Measurements from ENCODE around the gene KIRREL1. TPM values are rescaled to one million over a fixed set of nuclear protein-coding genes. Genes with fewer than 3 reads are reported as not detected.
A peak's percentile ranks its signal among the peaks of the same experiment; 100 is the strongest.

KIRREL1 gene
- total RNA-seq, 1 experiment from 2014 or later: 79.9 TPM

DNA sequence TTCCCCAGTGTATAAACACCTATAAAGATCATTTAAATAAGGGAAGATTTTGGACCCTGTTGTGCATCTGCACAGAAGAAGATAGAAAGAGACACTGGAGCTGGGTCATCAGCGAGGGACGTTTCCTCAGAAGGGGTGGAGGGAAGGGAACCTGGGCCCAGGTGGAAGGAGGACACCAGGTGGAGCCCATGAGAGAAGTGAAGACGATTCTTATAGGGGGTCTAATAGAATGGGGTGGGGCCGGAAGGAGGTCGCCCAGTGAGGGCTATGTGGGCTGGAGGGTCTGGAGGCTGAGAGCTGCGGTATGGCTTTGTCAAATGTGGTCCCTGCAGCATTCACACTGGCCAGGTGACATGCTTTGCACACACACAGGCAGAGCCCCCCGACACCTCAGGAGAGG lies 13.7 kb downstream of the KIRREL1 start:
- no peak for DNase-seq (ENCODE audit: low read depth)

DNA sequence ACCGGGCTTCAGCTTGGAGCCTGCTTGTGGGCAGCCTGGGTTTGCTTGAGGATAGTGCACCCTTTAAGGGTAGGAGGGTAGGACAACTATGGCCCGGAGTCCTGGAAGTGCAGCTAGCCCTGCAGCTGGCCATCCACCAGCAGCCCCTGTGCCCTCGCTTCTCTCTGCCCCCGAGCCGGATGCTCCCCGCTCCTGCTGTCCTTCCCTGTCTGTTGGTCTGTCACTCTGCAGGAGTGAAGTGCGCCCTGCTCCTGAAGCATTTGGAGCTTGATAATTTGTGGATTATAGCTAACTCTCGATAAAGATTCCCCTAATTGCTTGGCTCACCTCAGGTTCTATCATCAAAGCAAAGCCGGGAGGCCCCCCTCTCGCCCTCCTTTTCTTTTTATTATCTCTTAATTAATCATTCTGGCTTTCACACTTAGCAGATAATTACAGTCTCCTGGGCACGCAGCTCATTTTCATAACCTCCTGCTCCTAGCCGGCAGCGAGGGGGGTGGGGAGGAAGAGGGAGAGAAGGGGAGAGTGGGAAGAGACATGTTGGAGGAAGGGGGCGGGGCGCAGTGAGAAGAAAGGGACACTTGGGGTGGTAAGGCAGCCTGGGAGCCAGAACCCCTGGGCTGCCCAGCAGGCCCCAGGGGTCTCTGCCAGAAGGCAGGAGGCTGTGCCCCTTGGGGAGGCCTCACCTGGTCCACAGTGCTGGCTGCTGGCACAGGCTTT lies 14.4 kb downstream of the KIRREL1 start:
- DNase-seq (ENCODE audit: low read depth): no peak

DNA sequence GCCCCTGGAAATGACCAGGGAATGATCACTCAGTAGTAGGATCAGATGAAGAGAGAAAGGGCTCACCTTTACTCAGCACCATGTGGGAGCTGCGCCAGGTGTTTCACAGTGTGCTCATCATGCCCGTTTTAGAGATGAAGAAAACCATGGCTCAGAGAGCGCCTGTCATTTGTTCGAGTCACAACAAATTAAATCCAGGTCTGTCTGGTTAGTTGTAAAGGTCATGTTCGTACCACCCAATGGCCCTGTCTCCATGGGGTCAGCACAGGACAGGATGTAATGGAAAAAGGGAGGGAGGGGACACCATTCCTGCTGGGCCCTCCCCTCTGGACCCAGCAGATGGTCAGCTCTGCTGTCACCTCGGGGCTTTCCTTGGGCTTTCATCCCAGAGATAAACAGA lies 15.2 kb downstream of the KIRREL1 start:
- no peak for DNase-seq (ENCODE audit: low read depth)

DNA sequence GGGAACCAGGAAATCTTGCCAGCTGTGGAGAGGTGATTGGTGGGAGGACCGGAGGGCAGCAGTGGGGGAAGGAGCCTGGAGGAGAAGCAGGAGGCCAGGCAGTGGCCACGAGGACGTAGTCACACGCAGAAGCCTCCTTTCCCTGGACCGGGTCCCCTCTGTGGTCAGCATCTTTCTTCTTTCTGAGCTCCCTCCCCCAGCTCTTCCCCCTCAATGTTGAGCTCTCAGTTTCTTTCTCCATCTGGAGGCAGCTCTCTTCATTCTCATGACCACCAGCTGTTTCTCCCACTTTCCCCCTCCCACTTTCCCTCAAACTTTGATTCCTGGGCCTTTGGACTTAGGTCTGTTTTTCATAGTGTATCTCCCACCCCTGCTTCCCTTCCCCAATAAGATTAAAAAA lies 18.3 kb downstream of the KIRREL1 start:
- no peak for DNase-seq (ENCODE audit: low read depth)

DNA sequence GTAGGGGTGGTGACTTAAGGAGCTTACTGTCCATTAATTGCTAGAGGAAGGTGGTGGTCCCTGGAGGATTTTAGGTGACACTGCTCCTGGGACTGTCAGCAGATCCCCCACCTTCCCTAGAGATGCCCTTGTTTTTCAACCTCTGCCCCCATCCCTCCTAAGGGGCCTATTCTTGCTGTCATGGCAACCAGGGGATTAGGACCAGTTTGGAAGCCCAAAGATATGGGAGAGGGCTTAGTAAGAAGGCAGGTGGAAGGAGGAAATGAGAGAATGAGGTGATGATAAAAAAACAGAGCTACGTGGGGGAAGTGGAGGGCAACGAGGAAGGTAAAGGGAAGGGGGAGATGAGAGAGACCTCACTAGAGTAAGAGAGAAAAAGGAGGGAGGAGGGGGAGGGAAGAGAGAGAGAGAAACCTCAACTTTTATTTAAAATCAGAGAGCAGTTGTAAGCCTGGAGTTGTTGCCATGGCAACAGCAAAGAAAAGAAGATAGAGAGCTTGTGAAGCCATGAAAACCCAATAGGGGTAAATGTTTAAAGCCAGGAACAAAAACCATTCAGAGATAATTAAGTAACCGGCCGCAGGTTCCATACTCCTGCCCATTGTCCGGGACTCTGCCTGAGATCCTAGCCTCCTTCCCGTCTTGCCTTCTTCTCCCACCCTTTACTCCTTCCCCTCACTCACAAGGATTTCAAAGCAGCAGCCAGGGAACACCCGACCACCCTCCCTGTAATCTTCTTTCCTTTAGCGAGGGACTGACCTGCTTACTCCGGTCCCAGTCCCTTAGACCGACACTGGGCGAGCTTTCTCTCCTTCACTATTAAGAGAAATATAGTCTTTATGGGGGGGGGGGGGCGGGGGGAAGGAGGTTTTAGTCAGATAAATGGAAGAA lies 20.6 kb downstream of the KIRREL1 start:
- DNase-seq (ENCODE audit: low read depth): peak; percentile 39

DNA sequence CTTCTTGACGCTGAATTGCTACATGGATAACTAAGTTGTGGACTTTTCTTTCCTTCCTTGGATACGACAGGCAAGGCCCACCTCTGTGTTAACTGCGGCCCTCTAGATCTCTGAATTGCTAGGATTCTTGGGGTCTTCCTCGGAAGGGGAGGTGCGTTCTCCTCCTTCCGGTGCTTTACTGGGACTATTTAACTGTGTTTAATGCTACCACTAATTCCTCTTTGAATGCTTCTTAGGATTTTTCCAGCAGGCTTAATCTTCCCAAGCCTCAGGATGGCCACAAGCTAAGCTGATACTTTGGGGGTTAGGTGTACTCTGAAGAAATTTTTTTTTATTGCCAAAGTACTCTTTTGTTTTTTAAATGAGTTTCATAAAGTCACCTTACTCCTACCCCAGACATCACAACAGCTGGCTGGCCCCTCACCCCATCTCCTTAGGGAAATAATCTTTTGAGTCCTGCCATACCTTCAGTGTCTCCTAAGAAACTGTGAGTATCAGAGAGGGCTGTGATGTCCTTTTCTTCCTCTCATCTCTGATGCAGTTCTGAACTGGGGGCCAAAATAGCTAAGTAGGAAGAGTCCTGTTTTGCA lies 21.4 kb downstream of the KIRREL1 start:
- DNase-seq (ENCODE audit: low read depth): no peak

DNA sequence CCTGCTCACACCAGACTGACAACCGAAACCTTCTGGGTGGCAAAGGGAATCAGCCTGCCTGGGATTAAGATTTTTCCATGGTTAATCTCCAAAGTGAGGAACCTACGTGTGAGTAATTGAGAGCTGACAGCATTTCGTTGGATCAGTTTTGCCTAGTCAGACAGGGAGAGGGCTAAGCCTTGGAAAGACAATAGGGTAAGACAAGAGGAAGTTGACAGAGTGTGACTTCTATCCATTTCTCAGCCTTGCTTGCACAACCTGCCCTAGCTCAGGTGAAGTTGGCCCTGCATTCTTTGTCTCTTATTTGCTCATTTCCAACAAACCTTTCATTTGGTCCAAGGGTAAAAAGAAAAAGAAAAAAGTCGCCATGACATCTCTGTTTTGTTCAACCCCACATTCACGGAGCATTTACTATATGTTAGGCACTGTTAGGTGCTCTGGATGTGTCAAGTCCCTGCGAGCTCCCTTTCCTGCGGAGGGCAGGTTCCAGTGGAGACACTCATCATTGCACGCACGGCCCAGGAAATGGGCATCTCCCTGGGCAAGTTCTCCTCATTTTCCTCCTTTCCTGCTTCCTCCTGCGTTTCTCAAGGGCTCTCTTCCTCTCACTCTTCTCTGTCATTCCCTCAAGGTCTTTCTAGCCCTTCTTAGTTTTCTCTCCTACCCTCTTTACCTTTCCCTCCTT lies 23.3 kb downstream of the KIRREL1 start:
- DNase-seq (ENCODE audit: low read depth): no peak

DNA sequence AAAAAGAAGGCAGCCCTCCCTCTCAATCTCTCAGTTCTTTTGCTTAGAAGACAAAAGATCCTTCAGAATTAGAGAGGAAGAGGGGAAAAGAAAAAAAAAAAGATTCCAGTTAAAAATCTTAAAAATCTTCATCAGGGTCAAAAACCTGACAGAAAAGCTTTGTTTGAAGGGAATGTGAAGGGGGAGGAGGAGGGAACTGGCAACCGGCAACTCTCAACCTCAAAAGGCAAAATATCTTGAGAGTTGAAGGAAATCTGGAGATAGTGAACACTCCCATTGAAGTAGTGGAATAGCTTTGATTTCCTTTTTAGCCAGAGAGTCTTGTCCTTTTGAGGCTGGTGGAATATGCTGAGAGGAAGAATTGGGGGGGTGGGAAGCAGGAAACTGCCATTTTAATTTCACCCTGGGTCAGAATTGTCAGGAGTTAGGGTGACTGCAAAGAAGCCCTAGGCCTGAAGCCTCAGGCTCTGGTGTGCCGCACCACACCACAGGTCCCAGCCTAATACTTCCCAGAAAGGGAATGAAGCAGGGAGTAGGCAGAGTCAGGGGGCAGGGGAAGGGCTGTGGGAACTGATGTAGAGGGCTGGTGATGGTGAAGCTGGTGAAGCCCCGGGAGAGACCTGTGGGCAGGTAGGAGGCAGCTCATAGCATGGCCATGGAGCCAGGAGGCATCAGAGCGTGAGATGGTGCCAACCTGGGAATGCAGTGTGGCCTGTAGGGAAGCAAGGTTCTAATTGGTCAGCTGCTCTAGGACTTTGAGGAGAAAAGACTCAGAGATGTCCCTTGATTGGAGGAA lies 24.6 kb downstream of the KIRREL1 start:
- no peak for DNase-seq (ENCODE audit: low read depth)

DNA sequence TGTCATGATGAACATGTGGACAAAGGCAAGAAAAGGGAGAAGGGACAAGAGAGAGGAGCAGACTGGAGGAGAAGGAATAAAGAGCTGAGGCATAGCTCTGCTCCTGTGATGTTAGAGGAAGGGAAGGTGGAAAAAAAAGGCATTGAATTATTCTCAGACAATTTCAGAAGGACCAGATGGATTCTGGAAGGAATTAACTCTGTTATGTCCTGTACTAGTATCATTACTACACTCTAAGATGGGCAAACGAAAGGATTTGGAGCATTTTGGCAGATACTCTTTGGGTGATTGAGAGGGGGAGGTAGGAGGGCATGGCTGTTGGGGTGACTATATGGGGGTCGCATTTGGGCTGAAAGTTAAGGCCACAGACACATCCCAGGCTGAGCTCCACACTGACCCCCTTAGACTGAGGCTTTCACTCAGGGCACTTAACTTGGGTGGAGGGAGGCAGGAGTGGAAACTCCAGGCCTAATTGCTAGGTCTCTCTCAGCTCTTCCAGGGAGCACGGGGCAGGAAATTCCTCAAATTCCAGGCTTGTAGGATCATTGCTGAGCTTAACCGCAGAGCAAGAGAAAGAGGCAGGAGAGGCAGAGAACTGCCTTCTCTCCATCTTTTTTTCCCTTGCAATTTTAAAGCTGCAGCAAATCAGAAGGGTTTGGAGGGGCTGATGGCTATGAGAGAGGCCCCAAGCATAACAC lies 25.9 kb downstream of the KIRREL1 start:
- peak; percentile 96 for DNase-seq (ENCODE audit: low read depth)

DNA sequence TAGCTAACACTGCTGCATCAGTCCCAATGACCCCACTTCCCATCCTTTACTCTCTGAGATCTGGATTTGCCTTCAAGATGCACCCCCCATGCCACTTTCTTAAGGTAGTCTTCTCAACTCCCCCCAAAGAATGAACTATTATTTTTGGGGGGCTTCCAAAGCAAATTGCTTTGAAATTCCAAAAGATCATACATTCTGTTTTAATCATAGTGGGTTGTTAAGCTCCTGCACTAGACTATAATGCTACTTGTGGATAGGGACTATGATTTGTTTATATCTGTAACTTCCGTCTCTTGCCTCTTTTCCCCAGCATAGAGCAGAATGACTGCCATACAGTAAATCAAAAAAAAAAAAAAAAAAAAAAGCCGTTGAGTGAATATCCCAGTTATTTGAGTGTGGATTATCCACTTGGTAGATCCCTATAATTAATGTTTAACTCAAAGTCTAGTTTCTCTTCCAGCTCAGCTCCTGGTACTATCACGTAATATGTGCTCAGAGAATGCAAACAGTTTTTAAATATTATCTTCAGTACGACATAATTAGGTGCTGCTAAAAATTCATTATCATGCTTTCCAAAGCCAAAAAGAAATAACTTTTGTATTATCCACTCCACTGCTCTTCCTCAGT lies 26.9 kb downstream of the KIRREL1 start:
- DNase-seq (ENCODE audit: low read depth): no peak

DNA sequence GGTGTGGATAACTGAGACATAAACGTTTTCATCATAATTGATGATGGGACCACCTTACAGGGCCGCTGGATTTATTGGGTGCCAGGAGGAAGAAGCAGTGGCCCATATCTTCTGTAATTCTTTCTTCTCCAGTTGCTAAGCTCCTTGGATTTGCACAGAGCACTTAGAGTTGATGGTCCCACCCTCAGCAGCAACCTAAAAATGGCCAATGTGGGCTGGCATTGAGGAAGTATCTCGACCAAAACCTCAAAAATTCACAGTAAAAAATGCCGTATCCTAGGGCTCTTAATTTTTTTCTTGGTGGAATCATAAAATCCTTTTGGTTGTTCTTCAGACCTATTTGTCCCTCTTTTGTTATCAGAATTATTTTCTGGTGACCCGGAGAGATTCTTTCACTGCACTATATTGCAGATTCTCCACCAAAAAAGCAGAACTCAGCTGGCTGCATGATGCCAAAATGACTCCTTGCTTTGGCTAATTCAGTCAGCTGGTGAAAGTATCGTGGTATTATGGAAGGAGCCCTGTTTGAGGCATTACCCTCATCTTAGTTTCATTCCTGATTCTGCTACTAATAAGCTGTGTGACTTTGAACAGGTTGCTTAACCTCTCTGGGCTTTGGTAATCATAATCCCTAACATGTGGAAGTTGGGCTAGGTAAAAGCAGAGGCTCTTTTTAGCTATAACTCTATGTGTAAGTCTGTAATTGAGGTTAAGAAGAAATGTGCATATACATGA lies 27.6 kb downstream of the KIRREL1 start:
- DNase-seq (ENCODE audit: low read depth): peak; percentile 37

DNA sequence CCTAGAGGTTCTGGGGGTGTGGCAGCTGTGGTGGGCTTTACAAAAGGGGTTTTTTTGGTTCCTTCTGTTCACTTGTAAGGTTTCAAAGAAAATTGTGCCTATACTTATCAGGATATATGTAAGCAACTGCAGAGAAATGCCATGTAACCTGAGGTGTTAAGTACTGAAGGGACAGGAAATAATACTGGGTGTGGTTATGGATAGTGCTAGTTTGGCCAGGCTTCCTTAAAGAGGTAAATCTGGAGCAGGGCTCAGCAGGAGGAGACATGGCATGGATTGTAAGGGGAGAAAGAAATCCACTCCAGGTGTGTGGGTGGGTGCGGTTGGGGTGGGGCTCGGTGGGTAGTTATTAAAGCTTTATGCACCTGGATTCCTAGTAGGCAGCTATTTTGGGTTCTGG lies 28.3 kb downstream of the KIRREL1 start:
- DNase-seq (ENCODE audit: low read depth): no peak

DNA sequence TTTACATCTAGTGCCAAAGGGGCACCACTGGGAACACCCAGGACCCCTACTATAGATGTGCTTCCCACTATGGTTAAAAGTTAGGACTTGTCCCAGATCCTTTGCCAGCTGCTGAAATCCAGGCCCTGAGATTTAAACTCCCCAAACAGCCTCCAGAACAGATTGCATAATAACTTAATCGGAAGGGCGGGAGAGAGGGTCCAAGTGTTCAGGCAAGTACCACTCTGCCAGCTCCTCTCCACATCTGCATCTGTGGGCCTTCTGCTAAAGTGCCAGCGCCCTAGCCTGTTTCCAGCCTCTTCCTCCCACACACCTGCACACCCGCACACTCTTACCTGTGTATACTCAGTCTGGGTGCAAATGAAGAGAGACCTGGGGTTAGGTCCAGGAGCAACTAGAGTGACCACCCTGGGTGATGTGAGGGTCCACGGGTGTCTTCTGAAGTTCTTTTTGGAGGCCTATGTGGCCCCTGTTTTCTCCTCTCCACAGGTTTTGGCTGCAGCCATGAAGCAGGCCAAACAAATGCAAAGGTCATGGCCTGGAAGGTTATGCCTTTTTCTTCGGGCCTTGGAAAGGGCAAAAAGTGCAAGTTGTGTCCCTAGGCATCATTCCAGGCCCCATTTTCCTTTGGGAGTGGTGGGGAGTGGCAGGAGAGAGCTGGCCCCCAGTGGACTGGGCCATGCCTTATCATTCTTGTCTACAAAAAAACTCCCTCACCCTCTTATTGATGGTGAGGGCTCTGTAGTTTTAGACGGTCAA lies 29.3 kb downstream of the KIRREL1 start:
- DNase-seq (ENCODE audit: low read depth): no peak

DNA sequence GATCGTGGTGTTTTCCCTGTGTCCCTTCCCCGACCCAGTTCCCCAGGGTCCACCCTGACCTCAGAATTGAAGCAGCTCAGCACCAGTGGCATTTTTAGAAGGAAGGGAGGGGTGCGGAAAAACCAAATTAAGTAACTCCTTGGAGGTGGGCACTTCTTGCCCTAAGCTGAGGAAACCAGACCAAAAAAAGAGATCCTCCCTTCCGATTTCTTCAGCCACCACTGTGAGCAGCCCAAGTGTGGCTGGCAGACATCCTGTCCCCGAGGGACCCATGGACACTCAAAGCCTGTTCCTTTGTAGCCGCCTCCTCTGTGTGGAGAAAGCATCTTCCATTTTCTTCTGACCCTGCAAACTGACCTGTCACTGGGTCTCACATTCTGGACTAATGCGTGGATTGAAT lies 31.3 kb downstream of the KIRREL1 start:
- no peak for DNase-seq (ENCODE audit: low read depth)

DNA sequence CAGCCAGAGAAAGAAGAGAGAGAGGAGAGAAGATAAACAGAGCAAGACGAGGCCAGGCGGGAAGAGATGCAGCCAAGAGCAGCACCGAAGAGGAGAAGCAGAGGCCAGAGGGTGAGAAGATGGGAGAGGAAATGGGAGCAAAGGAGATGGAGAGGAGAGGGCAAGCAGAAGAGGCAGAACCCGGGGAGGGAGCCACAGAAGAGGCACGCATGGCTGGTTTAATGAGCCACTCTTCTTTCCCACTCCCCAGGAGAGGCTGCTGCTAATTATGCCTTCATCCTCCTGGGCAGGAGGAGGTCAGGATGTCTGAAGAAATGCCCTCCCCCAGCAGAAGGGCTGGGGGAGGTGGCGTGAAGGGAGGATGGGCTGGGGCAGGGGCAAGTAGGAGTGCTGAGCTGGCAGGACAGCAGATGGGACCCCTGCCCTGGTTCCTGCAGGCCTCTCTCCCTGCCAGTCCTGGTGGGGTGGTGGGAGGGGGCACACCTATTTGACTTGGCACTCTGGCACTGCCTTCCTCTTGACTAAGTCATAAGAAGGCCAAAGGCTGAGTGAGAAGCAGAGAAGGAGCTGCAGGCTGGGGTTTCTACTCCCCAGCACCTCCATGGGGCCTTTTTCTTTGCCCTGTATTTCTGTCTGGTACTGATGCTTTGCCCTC lies 32.3 kb downstream of the KIRREL1 start:
- no peak for DNase-seq (ENCODE audit: low read depth)

DNA sequence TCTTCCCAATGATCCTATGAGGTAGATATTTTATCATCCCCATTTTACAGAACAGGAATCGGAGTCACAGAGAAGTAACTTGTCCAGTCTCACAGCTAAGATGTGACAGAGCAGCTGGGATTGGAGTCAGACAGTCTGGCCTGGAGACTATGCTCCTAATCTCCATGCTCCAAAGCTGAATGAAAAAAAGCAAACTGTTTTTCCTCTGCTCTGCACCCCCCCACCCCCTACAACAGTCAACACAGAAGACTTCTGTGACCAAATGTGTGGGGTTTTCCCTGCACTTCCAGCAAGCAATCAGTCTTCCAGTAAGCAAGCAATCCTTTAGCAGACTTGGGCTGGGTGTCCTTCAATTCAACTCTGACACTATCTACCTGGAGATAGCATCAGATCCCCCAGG lies 33.2 kb downstream of the KIRREL1 start:
- DNase-seq (ENCODE audit: low read depth): no peak

DNA sequence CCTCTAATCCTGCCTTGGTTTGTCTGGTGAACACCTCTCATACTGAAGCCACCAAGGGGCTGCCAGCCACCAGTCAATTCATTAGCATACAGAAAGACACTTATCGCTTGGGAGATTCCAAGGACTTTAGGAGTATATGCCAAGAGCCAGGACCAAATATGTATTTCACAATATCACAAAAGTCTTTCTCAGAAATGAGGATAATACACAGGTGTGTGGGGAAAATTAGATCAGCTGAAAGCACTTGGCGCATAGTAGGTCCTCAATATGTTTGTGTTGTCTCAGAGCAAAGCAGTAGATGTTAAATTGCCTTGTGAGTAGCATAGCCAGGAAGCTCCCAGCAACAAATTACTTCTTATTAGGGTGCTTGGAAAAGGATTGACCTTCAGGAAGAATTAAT lies 34.1 kb downstream of the KIRREL1 start:
- no peak for DNase-seq (ENCODE audit: low read depth)

DNA sequence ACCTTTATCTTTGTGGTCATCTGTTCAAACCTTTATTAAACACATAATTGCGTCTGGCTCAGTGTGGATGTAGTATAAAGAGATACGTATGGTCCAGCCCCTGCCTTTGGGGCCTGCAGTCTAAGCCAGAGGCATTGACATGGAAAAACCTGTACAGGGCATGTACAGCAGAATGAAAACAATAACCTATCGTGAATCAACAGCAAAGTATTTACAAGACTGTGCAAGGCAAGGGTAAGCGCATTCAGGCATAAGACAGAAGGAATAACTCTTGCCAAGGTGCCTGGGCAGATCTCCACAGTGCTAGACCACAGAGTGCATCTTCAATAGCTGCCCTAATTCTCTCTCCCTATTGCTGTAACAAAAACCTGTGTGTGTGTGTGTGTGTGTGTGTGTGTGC lies 35.5 kb downstream of the KIRREL1 start:
- no peak for DNase-seq (ENCODE audit: low read depth)
